ENCODE measurements around the gene EPOP. TPM values are rescaled to one million over a fixed set of nuclear protein-coding genes. Genes with fewer than 3 reads are reported as not detected.

EPOP gene
- total and polyA plus RNA-seq, 2 experiments from 2014 or later: 2.0 to 13.4 TPM

- H3K36me3 ChIP-seq: no peaks in the 10 kb centered on the region
- H3K4me3 ChIP-seq: peak overlapping the region; percentile 95
- TF ChIP-seq CTCF (IDR thresholded peaks at IDR 0.05; ENCODE audit: low read depth, low read length): no peak
- peaks cover 4% of the 10 kb centered on the region for H3K4me1 ChIP-seq (ENCODE audit: low read depth)
- H3K27ac ChIP-seq: peak overlapping the region; percentile 87
- H3K27me3 ChIP-seq: peaks cover 28% of the 10 kb centered on the region
- DNase-seq (ENCODE audit: low read depth in 1 of 2, low spot score in 1 of 2): peak; percentile 52 to 87
- H3K9me3 ChIP-seq (ENCODE audit: low read depth): no peaks in the 10 kb centered on the region
Observed at GRCh38 chr17:38703742-38704605, 29.2 kb upstream of the EPOP start.

DNA sequence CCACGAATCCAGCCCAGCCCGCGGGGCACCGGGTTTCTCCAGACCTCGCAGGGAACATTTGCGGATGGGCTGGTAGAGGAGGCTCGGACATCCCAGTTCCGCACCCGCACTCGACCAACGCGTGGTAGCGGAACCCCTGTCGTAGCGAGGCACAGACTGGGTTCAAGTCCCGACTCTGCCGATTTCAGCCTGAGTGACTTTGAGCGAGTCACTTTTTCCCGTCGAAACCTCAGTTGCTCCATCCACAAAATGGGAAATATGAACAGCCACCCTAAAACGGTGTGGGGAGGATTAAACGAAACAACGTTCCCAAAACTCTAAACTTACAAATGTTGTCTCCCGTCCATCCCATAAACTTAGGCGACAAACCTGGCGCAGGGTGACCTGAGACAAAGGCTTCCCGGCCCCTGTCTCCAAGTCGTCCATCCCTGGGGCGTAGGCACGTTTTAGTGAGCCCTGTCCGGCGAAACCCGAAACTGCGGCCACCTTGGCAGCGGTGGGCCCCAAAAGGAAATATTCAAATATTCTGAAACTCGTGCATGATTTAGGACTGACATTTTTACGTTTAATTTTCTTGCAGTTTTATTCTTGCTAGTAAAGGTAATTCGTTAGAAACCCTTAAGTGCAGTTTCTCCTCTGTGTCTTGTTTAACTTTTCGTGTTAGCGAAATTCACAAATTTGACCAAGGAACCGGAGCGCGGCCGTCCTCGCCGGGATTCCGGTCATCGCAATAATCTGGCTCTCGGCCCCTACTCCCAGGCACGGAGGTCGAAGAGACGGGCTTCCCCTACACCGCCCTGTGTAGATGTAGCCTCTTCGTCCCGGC is 28.4 kb upstream of the EPOP start:
- TF ChIP-seq CTCF (IDR thresholded peaks at IDR 0.05; ENCODE audit: low read depth, low read length): no peak
- H3K27ac ChIP-seq: peak overlapping the region; percentile 64
- peaks cover 4% of the 10 kb centered on the region for H3K4me1 ChIP-seq (ENCODE audit: low read depth)
- H3K27me3 ChIP-seq: peaks cover 32% of the 10 kb centered on the region
- peak overlapping the region; percentile 95 for H3K4me3 ChIP-seq
- no peak for DNase-seq (ENCODE audit: low read depth in 1 of 2, low spot score in 1 of 2)
- no peaks in the 10 kb centered on the region for H3K9me3 ChIP-seq (ENCODE audit: low read depth)
- no peaks in the 10 kb centered on the region for H3K36me3 ChIP-seq

DNA sequence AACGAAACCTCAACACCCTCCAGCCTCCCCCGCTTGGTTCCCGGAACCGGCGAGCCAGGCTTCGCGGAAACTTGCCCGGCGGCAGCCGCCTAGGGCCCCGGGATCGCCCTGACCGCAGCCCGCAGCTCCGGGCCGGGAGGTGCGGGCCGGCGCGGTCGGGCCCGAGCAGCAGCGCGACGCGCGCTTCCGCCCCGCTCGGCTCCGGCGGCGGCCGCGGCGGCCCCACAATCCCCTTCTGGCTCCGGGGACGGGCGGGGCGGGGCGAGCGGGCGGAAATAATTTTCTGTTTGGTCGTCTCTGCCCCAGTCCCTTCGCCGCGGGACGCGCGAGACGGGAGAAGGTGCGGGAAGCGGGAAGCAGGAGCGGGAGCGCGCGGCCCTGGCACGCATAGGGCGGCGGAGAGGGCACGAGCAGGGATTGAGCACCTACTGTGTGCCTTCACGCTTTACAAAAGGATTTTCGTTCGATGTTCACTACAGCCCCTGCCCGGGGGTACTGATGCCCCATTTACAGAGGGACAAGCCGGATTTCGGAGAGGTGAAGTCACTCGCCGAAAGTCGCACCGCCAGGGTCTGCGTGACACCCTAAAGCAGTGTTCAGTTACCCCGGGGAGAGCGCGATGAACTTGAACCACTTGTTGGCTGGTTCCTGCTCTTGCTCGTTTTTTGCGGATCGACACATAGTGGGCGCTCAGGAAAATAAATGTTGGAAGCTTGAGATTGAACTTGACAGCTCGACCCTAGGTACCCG is 27.6 kb upstream of the EPOP start:
- Histone ChIP-seq H3K27me3 (peaks cover 39% of the 10 kb centered on the region), H3K27ac (peak overlapping the region; percentile 77), H3K36me3 (no peaks in the 10 kb centered on the region), H3K4me3 (peak overlapping the region; percentile 95), H3K4me1 (ENCODE audit: low read depth) (peaks cover 4% of the 10 kb centered on the region), H3K9me3 (ENCODE audit: low read depth) (no peaks in the 10 kb centered on the region)
- TF ChIP-seq CTCF (IDR thresholded peaks at IDR 0.05; ENCODE audit: low read depth, low read length): no peak
- peak; percentile 88 to 91 for DNase-seq (ENCODE audit: low read depth in 1 of 2, low spot score in 1 of 2)

GRCh38 chr17:38701504-38702165 is 26.9 kb upstream of the EPOP start:
- Histone ChIP-seq H3K36me3 (no peaks in the 10 kb centered on the region), H3K4me3 (peak overlapping the region; percentile 95), H3K4me1 (ENCODE audit: low read depth) (peaks cover 4% of the 10 kb centered on the region), H3K27me3 (peaks cover 44% of the 10 kb centered on the region), H3K9me3 (ENCODE audit: low read depth) (no peaks in the 10 kb centered on the region), H3K27ac (peak overlapping the region; percentile 77)
- DNase-seq (ENCODE audit: low read depth in 1 of 2, low spot score in 1 of 2): peak in 1 of 2 donors; percentile 25
- TF ChIP-seq CTCF (IDR thresholded peaks at IDR 0.05; ENCODE audit: low read depth, low read length): no peak

DNA sequence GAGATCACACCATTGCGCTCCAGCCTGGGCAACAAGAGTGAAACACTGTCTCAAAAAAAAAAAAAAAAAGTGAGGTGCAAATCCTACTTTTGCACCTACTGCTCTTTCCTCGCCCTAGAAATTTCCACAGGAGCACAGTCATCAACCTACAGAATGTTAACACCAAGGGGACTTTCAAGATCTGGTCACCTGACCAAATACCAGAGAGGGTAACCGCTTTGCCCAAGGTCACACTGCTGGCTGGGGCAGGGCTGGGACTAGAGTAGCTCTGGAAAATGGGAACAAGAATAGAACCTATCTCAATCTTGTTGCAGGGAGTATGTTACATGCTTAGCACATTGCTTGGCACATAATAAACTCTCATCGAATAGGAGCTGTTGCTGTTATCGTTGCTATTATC is 24.0 kb upstream of the EPOP start:
- peaks cover 44% of the 10 kb centered on the region for H3K27me3 ChIP-seq
- no peak overlapping the region for H3K4me3 ChIP-seq

More for the DNA sequence above, 24.0 kb upstream of the EPOP start:
- Histone ChIP-seq H3K27ac (no peak overlapping the region), H3K36me3 (no peaks in the 10 kb centered on the region), H3K4me1 (ENCODE audit: low read depth) (peaks cover 8% of the 10 kb centered on the region), H3K9me3 (ENCODE audit: low read depth) (no peaks in the 10 kb centered on the region)
- DNase-seq (ENCODE audit: low read depth in 1 of 2, low spot score in 1 of 2): no peak
- no peak for TF ChIP-seq CTCF (IDR thresholded peaks at IDR 0.05; ENCODE audit: low read depth, low read length)

Measured in cardiac muscle cell (in vitro differentiated cells and primary cell).